Aorta (tissue), 5 donors: ENCODE measurements around the gene HRH2. TPM values are rescaled to one million over a fixed set of nuclear protein-coding genes. Genes with fewer than 3 reads are reported as not detected.

ENCODE experiments used
- ATAC-seq: fragments of 200-7000 bp; cut with Tn5 transposase; one replicate; pipeline ENCODE4 v1.9.1; 2022; ENCODE audit warnings: moderate library complexity; ENCODE audit not compliant: low FRiP score
- DNase-seq, 2 donors: peaks; one replicate each; pipeline ENCODE4 v3.0.0-alpha.2; 2020
- H3K27ac ChIP-seq, 2 donors: one replicate each; pipeline ENCODE4 v1.5.1; 2013; ENCODE audit warnings: low read length in 2 of 2, mild to moderate bottlenecking in 2 of 2, moderate library complexity in 2 of 2, control low read depth in 1 of 2, inconsistent platforms in 1 of 2, low read depth in 1 of 2
- H3K27me3 ChIP-seq, 2 donors: one replicate each; pipeline ENCODE4 v1.6.1; 2013; ENCODE audit warnings: control low read depth in 1 of 2, low read length in 1 of 2, mild to moderate bottlenecking in 1 of 2, moderate library complexity in 1 of 2; ENCODE audit not compliant: insufficient read depth in 2 of 2, control insufficient read depth in 1 of 2
- H3K36me3 ChIP-seq, 2 donors: one replicate each; pipeline ENCODE4 v1.6.1; 2013; ENCODE audit warnings: control low read depth in 1 of 2, low read length in 1 of 2, mild to moderate bottlenecking in 1 of 2; ENCODE audit not compliant: insufficient read depth in 2 of 2, control insufficient read depth in 1 of 2
- H3K4me1 ChIP-seq, 2 donors: one replicate each; pipeline ENCODE4 v1.6.1; 2013; ENCODE audit warnings: low read length in 2 of 2, control low read depth in 1 of 2, mild to moderate bottlenecking in 1 of 2, moderate library complexity in 1 of 2; ENCODE audit not compliant: insufficient read depth in 2 of 2, control insufficient read depth in 1 of 2
- H3K4me3 ChIP-seq, 2 donors: one replicate each; pipeline ENCODE4 v1.5.1; 2013; ENCODE audit warnings: low read length in 2 of 2, control low read depth in 1 of 2, mild to moderate bottlenecking in 1 of 2
- H3K9me3 ChIP-seq: one replicate; pipeline ENCODE4 v1.6.1; 2013; ENCODE audit warnings: mild to moderate bottlenecking, low read length; ENCODE audit not compliant: control insufficient read depth
- WGBS, 2 donors: extraction: QIAGEN DNeasy Blood & Tissue Kit; methylation state at CpG; one replicate each; pipeline ENCODE4 v1.1.7; 2013; 5-methylcytosine and 5-hydroxymethylcytosine counted together
- intact Hi-C, 2 donors: fragments of 100-400 bp; cut with DNase I; formaldehyde crosslinking; loops; one replicate each; pipeline versions ENCODE4 v1.14.2 to v1.15.0; 2022
- polyA plus RNA-seq, 2 donors: library from polyadenylated mRNA; stranded (reverse); fragments of 200-250 nt; gene quantifications; one replicate each; pipeline ENCODE4 v1.2.3, GENCODE V29; 2013
- total RNA-seq, 2 donors: library from RNA; stranded (reverse); fragmentation: NEBNext Ultra II Directional; extraction: Animal tissue kit (Norgen Biotek cat#: 25700); gene quantifications; one replicate each; pipeline ENCODE4 v1.2.1, GENCODE V29; 2021
- donor health status: healthy with polysubstance abuse.
- donor health status: Bipolar disorder and iron deficiency.
- donor health status: DM: no; HTN: no; CAD: no.
- donor health status: DM: no; HTN: no; CAD: no.
- donor health status: DM: yes; HTN: yes; CAD: no.

Gene HRH2
- total and polyA plus RNA-seq, 4 donors = 1.1 to 15.3 (median 7.4) TPM

GRCh38 chr5:175695161-175696126, 37.6 kb downstream of the HRH2 start:
- Histone ChIP-seq H3K27ac (no peak overlapping the region), H3K36me3 (no peaks in the 10 kb centered on the region), H3K27me3 (no peaks in the 10 kb centered on the region), H3K4me1 (no peaks in the 10 kb centered on the region), H3K9me3 (no peaks in the 10 kb centered on the region), H3K4me3 (no peak overlapping the region)
- intact Hi-C loops = no loop called here
- ATAC-seq = no peak
- 86 to 87% methylated on average over 19 of the region's 19 CpGs for WGBS, 2 donors
- DNase-seq = peak; percentile 30 to 66

- H3K4me3 ChIP-seq = no peak overlapping the region
- intact Hi-C loops = no loop called here
- H3K9me3 ChIP-seq = no peaks in the 10 kb centered on the region
- H3K4me1 ChIP-seq = no peaks in the 10 kb centered on the region
- H3K36me3 ChIP-seq = no peaks in the 10 kb centered on the region
- WGBS, 2 donors = 79 to 81% methylated on average over 16 of the region's 16 CpGs
- H3K27me3 ChIP-seq = no peaks in the 10 kb centered on the region
- H3K27ac ChIP-seq = no peak overlapping the region
- ATAC-seq = no peak
- peak; percentile 87 to 94 for DNase-seq
These were observed 38.4 kb downstream of the HRH2 start for GRCh38 chr5:175696139-175696854.

- Histone ChIP-seq H3K27ac (no peak overlapping the region), H3K27me3 (no peaks in the 10 kb centered on the region), H3K9me3 (no peaks in the 10 kb centered on the region), H3K36me3 (no peaks in the 10 kb centered on the region), H3K4me1 (no peaks in the 10 kb centered on the region), H3K4me3 (no peak overlapping the region)
- ATAC-seq (no peak), DNase-seq (no peak)
- intact Hi-C loops = no loop called here
- 95 to 97% methylated on average over 14 of the region's 14 CpGs for WGBS, 2 donors
These were observed 39.0 kb downstream of the HRH2 start for GRCh38 chr5:175696855-175697198.

- Histone ChIP-seq H3K4me1 (no peaks in the 10 kb centered on the region), H3K27ac (no peak overlapping the region), H3K36me3 (no peaks in the 10 kb centered on the region), H3K27me3 (no peaks in the 10 kb centered on the region), H3K9me3 (no peaks in the 10 kb centered on the region), H3K4me3 (no peak overlapping the region)
- ATAC-seq = no peak
- DNase-seq = peak in 1 of 2 donors; percentile 38
- 95 to 97% methylated on average over 7 of the region's 7 CpGs for whole genome bisulfite sequencing, 2 donors
- intact Hi-C loops = no loop called here
These were observed 40.0 kb downstream of the HRH2 start for GRCh38 chr5:175697846-175698245.

- no peak overlapping the region for H3K4me3 ChIP-seq
- H3K36me3 ChIP-seq = no peaks in the 10 kb centered on the region
- peak in 1 of 2 donors; percentile 12 for DNase-seq
- WGBS, 2 donors = 88 to 91% methylated on average over 18 of the region's 18 CpGs
- H3K4me1 ChIP-seq = no peaks in the 10 kb centered on the region
- no peaks in the 10 kb centered on the region for H3K9me3 ChIP-seq
- H3K27me3 ChIP-seq = no peaks in the 10 kb centered on the region
- no peak for ATAC-seq
- intact Hi-C loops = no loop called here
- H3K27ac ChIP-seq = no peak overlapping the region
These were observed 40.7 kb downstream of the HRH2 start for GRCh38 chr5:175698401-175699115.

- H3K4me3 ChIP-seq = no peak overlapping the region
- H3K36me3 ChIP-seq = no peaks in the 10 kb centered on the region
- DNase-seq (peak in 1 of 2 donors; percentile 20), ATAC-seq (no peak)
- WGBS, 2 donors = 84 to 91% methylated on average over 5 of the region's 5 CpGs
- H3K27me3 ChIP-seq = no peaks in the 10 kb centered on the region
- no peaks in the 10 kb centered on the region for H3K9me3 ChIP-seq
- no peaks in the 10 kb centered on the region for H3K4me1 ChIP-seq
- intact Hi-C loops = no loop called here
- H3K27ac ChIP-seq = no peak overlapping the region
These were observed 43.1 kb downstream of the HRH2 start for GRCh38 chr5:175700991-175701390.

- ATAC-seq (no peak), DNase-seq (no peak)
- no peak overlapping the region for H3K27ac ChIP-seq
- 93 to 94% methylated on average over 12 of the region's 12 CpGs for WGBS, 2 donors
- no peaks in the 10 kb centered on the region for H3K9me3 ChIP-seq
- intact Hi-C loops = no loop called here
- no peaks in the 10 kb centered on the region for H3K27me3 ChIP-seq
- no peaks in the 10 kb centered on the region for H3K4me1 ChIP-seq
- H3K36me3 ChIP-seq = no peaks in the 10 kb centered on the region
- no peak overlapping the region for H3K4me3 ChIP-seq
These were observed 43.9 kb downstream of the HRH2 start for GRCh38 chr5:175701797-175702196.

- H3K4me3 ChIP-seq = no peak overlapping the region
- no peaks in the 10 kb centered on the region for H3K4me1 ChIP-seq
- no peak overlapping the region for H3K27ac ChIP-seq
- H3K36me3 ChIP-seq = no peaks in the 10 kb centered on the region
- 88 to 89% methylated on average over 6 of the region's 6 CpGs for WGBS, 2 donors
- H3K27me3 ChIP-seq = no peaks in the 10 kb centered on the region
- DNase-seq (no peak), ATAC-seq (no peak)
- no peaks in the 10 kb centered on the region for H3K9me3 ChIP-seq
- intact Hi-C loops = no loop called here
These were observed 48.6 kb downstream of the HRH2 start for GRCh38 chr5:175706499-175706898.
